Kidney epithelial cell (primary cell): ENCODE data around the gene ALOX15. TPM values are rescaled to one million over a fixed set of nuclear protein-coding genes. Genes with fewer than 3 reads are reported as not detected.
"Not testable (repeated sequence)": the region's sequence is repeated elsewhere in the genome, so short reads cannot be mapped to it uniquely, and the experiment has no call there.

Source experiments
- DNase-seq: peaks from one replicate; pipeline ENCODE4 v3.0.0-alpha.2; 2010; ENCODE audit warnings: low read depth
- H3K27me3 ChIP-seq: 2 replicates; pipeline ENCODE4 v1.6.0; 2011; ENCODE audit warnings: low read length; ENCODE audit not compliant: control insufficient read depth, insufficient read depth
- H3K36me3 ChIP-seq: 2 replicates; pipeline ENCODE4 v1.5.1; 2011; ENCODE audit warnings: low read length; ENCODE audit not compliant: control insufficient read depth, insufficient read depth
- H3K4me3 ChIP-seq: 2 replicates; pipeline ENCODE4 v1.5.1; 2011; ENCODE audit warnings: low read depth, mild to moderate bottlenecking, control low read depth, low read length
- CTCF ChIP-seq: IDR thresholded peaks from 2 replicates; pipeline ENCODE4 v1.5.1; 2011; ENCODE audit warnings: mild to moderate bottlenecking, moderate library complexity, low read length, control low read depth, inconsistent platforms; ENCODE audit not compliant: insufficient read depth, poor library complexity, severe bottlenecking
- total RNA-seq: library from RNA; depleted of rRNA; stranded (reverse); fragments of >200 nt; gene quantifications from 2 replicates; pipeline ENCODE4 v1.2.3, GENCODE V29; 2015

Gene ALOX15
- total RNA-seq, 1 donor from 2014 or later, result not detected

DNA sequence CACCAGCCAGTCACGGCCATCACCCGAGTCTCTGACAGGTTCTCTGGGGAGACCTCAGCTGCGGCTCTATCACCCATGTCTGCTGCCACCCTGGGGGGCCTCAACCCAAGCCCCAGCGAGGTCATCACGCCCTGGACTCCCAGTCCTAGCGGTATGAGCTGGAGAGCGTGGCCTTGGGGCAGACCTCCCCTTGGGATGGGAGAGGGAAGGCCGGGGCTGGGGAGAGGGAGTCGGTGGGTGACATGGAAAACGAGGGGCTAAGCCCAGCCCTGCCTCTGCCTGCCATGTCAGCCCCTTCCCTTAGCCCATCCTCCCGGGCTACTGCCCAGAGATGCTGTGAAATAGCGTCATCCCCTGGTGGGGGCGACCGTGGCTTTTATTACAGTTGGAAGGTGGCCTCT lies 48.5 kb downstream of the ALOX15 start:
- TF ChIP-seq CTCF, result no peak
- no peaks in the 10 kb centered on the region for H3K36me3 ChIP-seq
- peaks cover 36% of the 10 kb centered on the region for H3K27me3 ChIP-seq
- no peak for DNase-seq
- H3K4me3 ChIP-seq, result no peak overlapping the region

DNA sequence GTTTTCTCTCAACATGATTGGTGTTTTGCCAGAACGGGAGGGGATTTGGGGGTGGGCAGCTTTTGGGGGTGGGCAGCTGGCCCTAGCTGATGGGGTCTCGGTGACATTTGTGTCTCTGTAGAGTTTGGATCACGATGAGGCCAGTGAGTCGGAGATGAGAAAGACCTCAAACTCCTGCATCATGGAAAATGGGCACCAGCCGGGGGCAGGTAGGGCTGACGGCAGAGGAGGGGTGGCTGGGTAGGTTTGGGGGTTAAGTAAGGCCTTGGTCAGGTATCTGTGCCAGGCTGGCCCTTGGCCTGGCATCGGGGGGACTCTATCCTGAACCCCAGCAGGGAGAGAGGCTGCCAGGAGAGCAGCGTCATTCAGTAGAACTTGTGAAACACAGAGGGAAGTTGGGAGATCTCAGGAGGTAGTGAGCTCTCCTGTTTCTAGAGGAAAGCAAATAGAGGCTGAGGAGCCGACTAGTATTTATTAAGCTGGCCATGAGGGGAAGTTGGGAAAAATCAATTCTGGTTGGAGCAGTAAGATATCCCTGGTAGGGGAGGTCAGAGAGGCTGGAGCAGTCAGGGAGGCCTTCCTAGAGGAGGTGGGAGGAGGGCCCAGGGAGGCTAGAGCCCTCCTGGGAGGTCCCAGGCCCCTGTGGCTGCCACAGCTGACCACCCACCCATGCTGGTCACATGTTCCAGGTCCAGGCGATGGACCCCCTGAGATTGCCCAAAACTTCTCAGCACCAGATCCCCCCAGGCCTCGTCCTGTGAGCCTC lies 49.1 kb downstream of the ALOX15 start:
- Histone ChIP-seq H3K27me3 (peaks cover 37% of the 10 kb centered on the region), H3K36me3 (no peaks in the 10 kb centered on the region), H3K4me3 (no peak overlapping the region)
- DNase-seq, result no peak
- no peak for TF ChIP-seq CTCF

- H3K4me3 ChIP-seq, result no peak overlapping the region
- peaks cover 36% of the 10 kb centered on the region for H3K27me3 ChIP-seq
- H3K36me3 ChIP-seq, result no peaks in the 10 kb centered on the region
- DNase-seq, result no peak
- TF ChIP-seq CTCF, result no peak
Observed at GRCh38 chr17:4591529-4591928, 49.9 kb downstream of the ALOX15 start.

GRCh38 chr17:4590981-4591453 lies 50.5 kb downstream of the ALOX15 start:
- no peak for DNase-seq
- peaks cover 34% of the 10 kb centered on the region for H3K27me3 ChIP-seq
- H3K36me3 ChIP-seq, result no peaks in the 10 kb centered on the region
- H3K4me3 ChIP-seq, result no peak overlapping the region
- no peak for TF ChIP-seq CTCF

DNA sequence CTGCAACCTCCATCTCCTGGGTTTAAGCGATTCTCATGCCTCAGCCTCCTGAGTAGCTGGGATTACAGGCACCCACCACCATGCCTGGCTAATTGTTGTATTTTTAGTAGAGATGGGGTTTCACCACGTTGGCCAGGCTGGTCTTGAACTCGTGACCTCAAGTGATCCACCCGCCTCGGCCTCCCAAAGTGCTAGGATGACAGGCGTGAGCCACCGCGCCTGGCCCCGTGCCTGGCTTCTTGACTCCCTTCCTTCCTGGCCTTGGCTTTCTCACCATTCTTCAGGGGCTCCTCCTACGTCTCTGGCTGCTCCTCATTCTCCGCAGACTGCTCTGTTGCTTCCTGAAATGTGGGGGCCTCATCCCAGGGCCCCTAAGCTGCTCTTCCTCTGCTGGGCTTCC lies 51.4 kb downstream of the ALOX15 start:
- H3K36me3 ChIP-seq, DNase-seq, H3K4me3 ChIP-seq: not testable (repeated sequence)
- peaks cover 35% of the 10 kb centered on the region for H3K27me3 ChIP-seq

- Histone ChIP-seq H3K36me3 (no peaks in the 10 kb centered on the region), H3K27me3 (peaks cover 36% of the 10 kb centered on the region), H3K4me3 (no peak overlapping the region)
- no peak for DNase-seq
- TF ChIP-seq CTCF, result no peak
Observed at GRCh38 chr17:4588898-4589625, 52.4 kb downstream of the ALOX15 start.
